Neural progenitor cell (in vitro differentiated cells): Measurements from ENCODE around the gene UNC80. TPM values are rescaled to one million over a fixed set of nuclear protein-coding genes. Genes with fewer than 3 reads are reported as not detected.

Experiments used
- DNase-seq: peaks from one replicate; pipeline ENCODE4 v3.0.0-alpha.2; 2016; ENCODE audit warnings: low spot score
- H2AFZ ChIP-seq: fragments of 200-600 bp; sonication (generic); replicated peaks from 2 replicates; pipeline ENCODE4 v1.6.1; 2016; ENCODE audit warnings: antibody characterized with exemption
- H3F3A ChIP-seq: fragments of 200-600 bp; sonication (generic); 2 replicates; pipeline ENCODE4 v1.6.1; 2016; ENCODE audit warnings: antibody characterized with exemption, low read depth
- H3K27ac ChIP-seq: fragments of 200-600 bp; sonication (generic); 2 replicates; pipeline ENCODE4 v1.5.1; 2016; ENCODE audit warnings: mild to moderate bottlenecking
- H3K27me3 ChIP-seq: fragments of 200-600 bp; sonication (generic); 2 replicates; pipeline ENCODE4 v1.6.1; 2016; ENCODE audit warnings: mild to moderate bottlenecking, moderate library complexity
- H3K36me3 ChIP-seq: fragments of 200-600 bp; sonication (generic); 2 replicates; pipeline ENCODE4 v1.5.1; 2016
- H3K4me1 ChIP-seq: fragments of 200-600 bp; sonication (generic); 2 replicates; pipeline ENCODE4 v1.6.1; 2016; ENCODE audit warnings: mixed run types
- H3K4me2 ChIP-seq: fragments of 200-600 bp; sonication (generic); 2 replicates; pipeline ENCODE4 v1.6.1; 2016
- H3K4me3 ChIP-seq: fragments of 200-600 bp; sonication (generic); 2 replicates; pipeline ENCODE4 v1.5.1; 2016
- H3K79me2 ChIP-seq: fragments of 200-600 bp; sonication (generic); 2 replicates; pipeline ENCODE4 v1.6.1; 2016; ENCODE audit warnings: low read depth
- H3K9ac ChIP-seq: fragments of 200-600 bp; sonication (generic); 2 replicates; pipeline ENCODE4 v1.6.1; 2016
- H3K9me3 ChIP-seq: fragments of 200-600 bp; sonication (generic); 2 replicates; pipeline ENCODE4 v1.5.1; 2016; ENCODE audit warnings: low read depth
- H4K20me1 ChIP-seq: fragments of 200-600 bp; sonication (generic); 2 replicates; pipeline ENCODE4 v1.6.1; 2016; ENCODE audit warnings: low read depth
- H3K27ac Mint-ChIP-seq: 3 replicates; pipeline ENCODE4 v1.8.0; 2021; ENCODE audit warnings: mixed read lengths
- H3K27me3 Mint-ChIP-seq: 2 replicates; pipeline ENCODE4 v1.8.0; 2022; ENCODE audit warnings: low read depth, mild to moderate bottlenecking, inconsistent platforms, moderate library complexity, mixed read lengths; ENCODE audit not compliant: insufficient read depth
- H3K36me3 Mint-ChIP-seq: 3 replicates; pipeline ENCODE4 v1.8.0; 2021; ENCODE audit warnings: mixed read lengths
- H3K4me1 Mint-ChIP-seq: 3 replicates; pipeline ENCODE4 v1.8.0; 2021; ENCODE audit warnings: mixed read lengths
- H3K4me3 Mint-ChIP-seq: 3 replicates; pipeline ENCODE4 v1.8.0; 2021; ENCODE audit warnings: mild to moderate bottlenecking, moderate library complexity, mixed read lengths
- H3K9me3 Mint-ChIP-seq: 3 replicates; pipeline ENCODE4 v1.8.0; 2020; ENCODE audit warnings: mixed read lengths
- CTCF ChIP-seq: fragments of 200-600 bp; sonication (generic); IDR thresholded peaks from 2 replicates; pipeline ENCODE4 v1.5.1; 2017; ENCODE audit warnings: antibody characterized with exemption, mild to moderate bottlenecking
- EZH2 ChIP-seq: fragments of 200-600 bp; sonication (generic); IDR thresholded peaks from 2 replicates; pipeline ENCODE4 v1.6.1; 2017; ENCODE audit warnings: antibody characterized with exemption, mild to moderate bottlenecking, moderate library complexity
- EZH2phosphoT487 ChIP-seq: fragments of 200-600 bp; sonication (generic); IDR thresholded peaks from 2 replicates; pipeline ENCODE4 v1.6.1; 2017; ENCODE audit warnings: antibody characterized with exemption
- total RNA-seq: library from RNA; depleted of rRNA; stranded (reverse); fragments of >200 nt; gene quantifications from 2 replicates; pipeline ENCODE4 v1.2.3, GENCODE V29; 2015; ENCODE audit warnings: low replicate concordance

Gene UNC80, protein sequence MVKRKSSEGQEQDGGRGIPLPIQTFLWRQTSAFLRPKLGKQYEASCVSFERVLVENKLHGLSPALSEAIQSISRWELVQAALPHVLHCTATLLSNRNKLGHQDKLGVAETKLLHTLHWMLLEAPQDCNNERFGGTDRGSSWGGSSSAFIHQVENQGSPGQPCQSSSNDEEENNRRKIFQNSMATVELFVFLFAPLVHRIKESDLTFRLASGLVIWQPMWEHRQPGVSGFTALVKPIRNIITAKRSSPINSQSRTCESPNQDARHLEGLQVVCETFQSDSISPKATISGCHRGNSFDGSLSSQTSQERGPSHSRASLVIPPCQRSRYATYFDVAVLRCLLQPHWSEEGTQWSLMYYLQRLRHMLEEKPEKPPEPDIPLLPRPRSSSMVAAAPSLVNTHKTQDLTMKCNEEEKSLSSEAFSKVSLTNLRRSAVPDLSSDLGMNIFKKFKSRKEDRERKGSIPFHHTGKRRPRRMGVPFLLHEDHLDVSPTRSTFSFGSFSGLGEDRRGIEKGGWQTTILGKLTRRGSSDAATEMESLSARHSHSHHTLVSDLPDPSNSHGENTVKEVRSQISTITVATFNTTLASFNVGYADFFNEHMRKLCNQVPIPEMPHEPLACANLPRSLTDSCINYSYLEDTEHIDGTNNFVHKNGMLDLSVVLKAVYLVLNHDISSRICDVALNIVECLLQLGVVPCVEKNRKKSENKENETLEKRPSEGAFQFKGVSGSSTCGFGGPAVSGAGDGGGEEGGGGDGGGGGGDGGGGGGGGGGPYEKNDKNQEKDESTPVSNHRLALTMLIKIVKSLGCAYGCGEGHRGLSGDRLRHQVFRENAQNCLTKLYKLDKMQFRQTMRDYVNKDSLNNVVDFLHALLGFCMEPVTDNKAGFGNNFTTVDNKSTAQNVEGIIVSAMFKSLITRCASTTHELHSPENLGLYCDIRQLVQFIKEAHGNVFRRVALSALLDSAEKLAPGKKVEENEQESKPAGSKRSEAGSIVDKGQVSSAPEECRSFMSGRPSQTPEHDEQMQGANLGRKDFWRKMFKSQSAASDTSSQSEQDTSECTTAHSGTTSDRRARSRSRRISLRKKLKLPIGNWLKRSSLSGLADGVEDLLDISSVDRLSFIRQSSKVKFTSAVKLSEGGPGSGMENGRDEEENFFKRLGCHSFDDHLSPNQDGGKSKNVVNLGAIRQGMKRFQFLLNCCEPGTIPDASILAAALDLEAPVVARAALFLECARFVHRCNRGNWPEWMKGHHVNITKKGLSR (N-terminal part only)
- 0.93 and 1.9 TPM in 2 replicates for total RNA-seq

- Histone ChIP-seq H2AFZ (peak within 1 kb of the TSS; percentile 86), H3K27ac (no peak within 1 kb of the TSS), H3K4me3 (peak within 1 kb of the TSS; percentile 78), H3K79me2 (no peaks in the 10 kb centered on the region), H3K27me3 (peaks cover 59% of the 10 kb centered on the region), H4K20me1 (no peaks in the 10 kb centered on the region), H3K4me2 (peak within 1 kb of the TSS; percentile 85), H3K9ac (no peak within 1 kb of the TSS), H3K36me3 (no peaks in the 10 kb centered on the region), H3F3A (peaks cover 4% of the 10 kb centered on the region), H3K9me3 (no peaks in the 10 kb centered on the region), H3K4me1 (no peaks in the 10 kb centered on the region)
- Mint-ChIP-seq H3K27ac (no peak within 1 kb of the TSS), H3K36me3 (no peaks in the 10 kb centered on the region), H3K4me3 (peak within 1 kb of the TSS; percentile 93), H3K27me3 (no peaks in the 10 kb centered on the region), H3K9me3 (no peaks in the 10 kb centered on the region), H3K4me1 (peaks cover 10% of the 10 kb centered on the region)
- TF ChIP-seq EZH2 (no peak), EZH2phosphoT487 (peak; percentile 66)
- peak; percentile 94 for DNase-seq
Measured at GRCh38 chr2:209771474-209772289, at the start of gene UNC80. TSS of gene UNC80 (plus strand) at chr2:209771832. CDS start at chr2:209772073, 241 bp downstream.

- H2AFZ ChIP-seq: no peak overlapping the region
- H3K9me3 Mint-ChIP-seq: no peaks in the 10 kb centered on the region
- H3K79me2 ChIP-seq: no peaks in the 10 kb centered on the region
- DNase-seq: no peak
- peaks cover 8% of the 10 kb centered on the region for H3K36me3 ChIP-seq
- H3K9me3 ChIP-seq: no peaks in the 10 kb centered on the region
- no peaks in the 10 kb centered on the region for H3F3A ChIP-seq
- H3K27me3 ChIP-seq: no peaks in the 10 kb centered on the region
- no peaks in the 10 kb centered on the region for H3K4me1 Mint-ChIP-seq
- no peak overlapping the region for H3K27ac ChIP-seq
- H3K4me1 ChIP-seq: no peaks in the 10 kb centered on the region
- no peak overlapping the region for H3K4me3 ChIP-seq
- no peak overlapping the region for H3K4me3 Mint-ChIP-seq
- peaks cover 65% of the 10 kb centered on the region for H3K36me3 Mint-ChIP-seq
- no peaks in the 10 kb centered on the region for H3K27me3 Mint-ChIP-seq
- H4K20me1 ChIP-seq: no peaks in the 10 kb centered on the region
- no peak overlapping the region for H3K27ac Mint-ChIP-seq
- no peak overlapping the region for H3K4me2 ChIP-seq
- TF ChIP-seq EZH2 (no peak), CTCF (no peak), EZH2phosphoT487 (no peak)
- no peak overlapping the region for H3K9ac ChIP-seq
Measured at GRCh38 chr2:209726311-209726710, 45.3 kb upstream of the UNC80 start.

DNA sequence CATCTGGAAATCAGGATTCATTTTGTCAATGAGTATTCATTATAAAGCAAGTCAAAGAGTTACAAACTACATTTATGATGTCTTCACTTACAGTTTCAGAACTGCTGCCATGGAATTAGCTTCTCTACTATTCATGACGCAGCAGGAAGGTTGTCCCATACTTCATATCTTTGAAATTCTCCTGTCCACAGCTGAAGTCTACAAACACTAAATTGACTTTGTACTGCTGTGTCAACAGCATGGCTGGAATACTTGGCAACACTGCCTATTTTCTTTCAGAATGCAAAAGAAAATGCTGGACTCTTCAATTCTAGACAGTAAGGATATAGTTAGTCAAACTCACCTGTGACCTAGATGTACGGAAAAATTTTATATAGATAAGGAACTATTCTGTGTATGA is 44.6 kb upstream of the UNC80 start:
- Histone ChIP-seq H3K4me3 (no peak overlapping the region), H3K9me3 (no peaks in the 10 kb centered on the region), H2AFZ (no peak overlapping the region), H3K4me2 (no peak overlapping the region), H3F3A (no peaks in the 10 kb centered on the region), H3K4me1 (no peaks in the 10 kb centered on the region), H3K79me2 (no peaks in the 10 kb centered on the region), H4K20me1 (no peaks in the 10 kb centered on the region), H3K27ac (no peak overlapping the region), H3K9ac (no peak overlapping the region), H3K36me3 (peaks cover 8% of the 10 kb centered on the region), H3K27me3 (no peaks in the 10 kb centered on the region)
- H3K9me3 Mint-ChIP-seq: no peaks in the 10 kb centered on the region
- no peak overlapping the region for H3K4me3 Mint-ChIP-seq
- no peaks in the 10 kb centered on the region for H3K27me3 Mint-ChIP-seq
- no peaks in the 10 kb centered on the region for H3K4me1 Mint-ChIP-seq
- H3K27ac Mint-ChIP-seq: no peak overlapping the region
- no peak for TF ChIP-seq EZH2phosphoT487
- no peak for DNase-seq
- peaks cover 65% of the 10 kb centered on the region for H3K36me3 Mint-ChIP-seq
